ENCODE measurements around the gene GABRG3.

The GABRG3 gene

GRCh38 chr15:27097506-27097905, 126.5 kb downstream of the GABRG3 start:
- Histone ChIP-seq H3K27ac (no peak overlapping the region), H3K4me3 (ENCODE audit: low read depth, low read length) (no peak overlapping the region), H3K36me3 (replicated peaks) (no peaks in the 10 kb centered on the region), H3K27me3 (replicated peaks) (no peaks in the 10 kb centered on the region)
- in situ Hi-C loops (cut with HindIII; ENCODE audit: low pct_ligation_motif_present, low sequenced_read_pairs): no loop called here
- TF ChIP-seq CTCF (IDR thresholded peaks at IDR 0.05; ENCODE audit: low read depth, low read length, missing control alignments): no peak
- DNase-seq: no peak

- no peaks in the 10 kb centered on the region for H3K36me3 ChIP-seq (replicated peaks)
- in situ Hi-C loops (cut with HindIII; ENCODE audit: low pct_ligation_motif_present, low sequenced_read_pairs): no loop called here
Observed at GRCh38 chr15:27101982-27102381, 131.0 kb downstream of the GABRG3 start.

GRCh38 chr15:27111323-27111722, 140.3 kb downstream of the GABRG3 start:
- H3K27ac ChIP-seq: no peak overlapping the region
- H3K27me3 ChIP-seq (replicated peaks): no peaks in the 10 kb centered on the region
- no peak for TF ChIP-seq CTCF (IDR thresholded peaks at IDR 0.05; ENCODE audit: low read depth, low read length, missing control alignments)
- no peaks in the 10 kb centered on the region for H3K36me3 ChIP-seq (replicated peaks)
- H3K4me3 ChIP-seq (ENCODE audit: low read depth, low read length): no peak overlapping the region
- in situ Hi-C loops (cut with HindIII; ENCODE audit: low pct_ligation_motif_present, low sequenced_read_pairs): no loop called here
- no peak for DNase-seq

More at GRCh38 chr15:27101982-27102381, 131.0 kb downstream of the GABRG3 start:
- DNase-seq: no peak
- Histone ChIP-seq H3K27ac (no peak overlapping the region), H3K4me3 (ENCODE audit: low read depth, low read length) (no peak overlapping the region), H3K27me3 (replicated peaks) (no peaks in the 10 kb centered on the region)
- no peak for TF ChIP-seq CTCF (IDR thresholded peaks at IDR 0.05; ENCODE audit: low read depth, low read length, missing control alignments)

- Histone ChIP-seq H3K4me3 (ENCODE audit: low read depth, low read length) (no peak overlapping the region), H3K27ac (no peak overlapping the region), H3K27me3 (replicated peaks) (no peaks in the 10 kb centered on the region), H3K36me3 (replicated peaks) (no peaks in the 10 kb centered on the region)
- no peak for DNase-seq
- in situ Hi-C loops (cut with HindIII; ENCODE audit: low pct_ligation_motif_present, low sequenced_read_pairs): no loop called here
- no peak for TF ChIP-seq CTCF (IDR thresholded peaks at IDR 0.05; ENCODE audit: low read depth, low read length, missing control alignments)
Observed at GRCh38 chr15:27114473-27114872, 143.5 kb downstream of the GABRG3 start.

- in situ Hi-C loops (cut with HindIII; ENCODE audit: low pct_ligation_motif_present, low sequenced_read_pairs): no loop called here
- Histone ChIP-seq H3K27me3 (replicated peaks) (no peaks in the 10 kb centered on the region), H3K27ac (no peak overlapping the region), H3K4me3 (ENCODE audit: low read depth, low read length) (no peak overlapping the region), H3K36me3 (replicated peaks) (no peaks in the 10 kb centered on the region)
- no peak for TF ChIP-seq CTCF (IDR thresholded peaks at IDR 0.05; ENCODE audit: low read depth, low read length, missing control alignments)
- no peak for DNase-seq
Observed at GRCh38 chr15:27119695-27120266, 148.8 kb downstream of the GABRG3 start.

GRCh38 chr15:27121672-27122071, 150.7 kb downstream of the GABRG3 start:
- no peak for TF ChIP-seq CTCF (IDR thresholded peaks at IDR 0.05; ENCODE audit: low read depth, low read length, missing control alignments)
- in situ Hi-C loops (cut with HindIII; ENCODE audit: low pct_ligation_motif_present, low sequenced_read_pairs): no loop called here
- no peaks in the 10 kb centered on the region for H3K27me3 ChIP-seq (replicated peaks)
- no peaks in the 10 kb centered on the region for H3K36me3 ChIP-seq (replicated peaks)
- no peak for DNase-seq
- H3K27ac ChIP-seq: no peak overlapping the region
- H3K4me3 ChIP-seq (ENCODE audit: low read depth, low read length): no peak overlapping the region
